Osteocyte (in vitro differentiated cells): ENCODE data around the gene RELB. TPM values are rescaled to one million over a fixed set of nuclear protein-coding genes. Genes with fewer than 3 reads are reported as not detected.

Source experiments
- DNase-seq: peaks from one replicate; pipeline ENCODE4 v3.0.0; 2021; ENCODE audit warnings: mixed read lengths; ENCODE audit not compliant: unreplicated experiment; ENCODE audit errors: extremely low spot score
- H3K27ac Mint-ChIP-seq: one replicate; pipeline ENCODE4 v1.8.0; 2021; ENCODE audit warnings: mild to moderate bottlenecking, mixed read lengths; ENCODE audit not compliant: unreplicated experiment
- H3K27me3 Mint-ChIP-seq: one replicate; pipeline ENCODE4 v1.8.0; 2021; ENCODE audit warnings: mixed read lengths; ENCODE audit not compliant: unreplicated experiment
- H3K36me3 Mint-ChIP-seq: one replicate; pipeline ENCODE4 v1.8.0; 2021; ENCODE audit warnings: mixed read lengths; ENCODE audit not compliant: unreplicated experiment
- H3K4me1 Mint-ChIP-seq: one replicate; pipeline ENCODE4 v1.8.0; 2021; ENCODE audit warnings: mixed read lengths; ENCODE audit not compliant: unreplicated experiment
- H3K4me3 Mint-ChIP-seq: one replicate; pipeline ENCODE4 v1.8.0; 2021; ENCODE audit warnings: mild to moderate bottlenecking, moderate library complexity, mixed read lengths; ENCODE audit not compliant: unreplicated experiment
- H3K9me3 Mint-ChIP-seq: one replicate; pipeline ENCODE4 v1.8.0; 2021; ENCODE audit warnings: mixed read lengths; ENCODE audit not compliant: unreplicated experiment
- CTCF ChIP-seq: fragments of 200-600 bp; sonication (generic); IDR thresholded peaks from 2 replicates; pipeline ENCODE4 v1.5.0; 2021; ENCODE audit warnings: antibody characterized with exemption, mild to moderate bottlenecking, moderate library complexity
- total RNA-seq: library from RNA; stranded (reverse); gene quantifications from 2 replicates; pipeline ENCODE4 v1.2.1, GENCODE V29; 2021

RELB gene
- total RNA-seq, 1 donor from 2014 or later = 15.1 TPM

- H3K36me3 Mint-ChIP-seq = peaks cover 19% of the 10 kb centered on the region
- no peaks in the 10 kb centered on the region for H3K9me3 Mint-ChIP-seq
- no peak for DNase-seq
- H3K27ac Mint-ChIP-seq = no peak overlapping the region
- no peak for TF ChIP-seq CTCF
- no peaks in the 10 kb centered on the region for H3K4me1 Mint-ChIP-seq
- no peak overlapping the region for H3K4me3 Mint-ChIP-seq
- H3K27me3 Mint-ChIP-seq = no peaks in the 10 kb centered on the region
Measured at GRCh38 chr19:44986389-44986788, 14.9 kb upstream of the RELB start.

- DNase-seq = no peak
- Mint-ChIP-seq H3K27ac (no peak overlapping the region), H3K4me3 (no peak overlapping the region), H3K27me3 (no peaks in the 10 kb centered on the region), H3K36me3 (peaks cover 24% of the 10 kb centered on the region), H3K4me1 (no peaks in the 10 kb centered on the region), H3K9me3 (no peaks in the 10 kb centered on the region)
- no peak for TF ChIP-seq CTCF
Measured at GRCh38 chr19:44987148-44987675, 14.1 kb upstream of the RELB start.

GRCh38 chr19:44988273-44988672, 13.0 kb upstream of the RELB start:
- Mint-ChIP-seq H3K4me3 (no peak overlapping the region), H3K9me3 (no peaks in the 10 kb centered on the region), H3K4me1 (no peaks in the 10 kb centered on the region), H3K27ac (no peak overlapping the region), H3K27me3 (no peaks in the 10 kb centered on the region), H3K36me3 (peaks cover 24% of the 10 kb centered on the region)
- no peak for TF ChIP-seq CTCF
- DNase-seq = no peak

- DNase-seq = peak; percentile 88
- no peaks in the 10 kb centered on the region for H3K4me1 Mint-ChIP-seq
- H3K36me3 Mint-ChIP-seq = peaks cover 24% of the 10 kb centered on the region
- H3K27ac Mint-ChIP-seq = peak overlapping the region; percentile 4
- no peaks in the 10 kb centered on the region for H3K27me3 Mint-ChIP-seq
- H3K9me3 Mint-ChIP-seq = no peaks in the 10 kb centered on the region
- H3K4me3 Mint-ChIP-seq = no peak overlapping the region
- TF ChIP-seq CTCF = peak; percentile 57
Measured at GRCh38 chr19:44988896-44989556, 12.2 kb upstream of the RELB start.

- no peak overlapping the region for H3K27ac Mint-ChIP-seq
- no peak overlapping the region for H3K4me3 Mint-ChIP-seq
- no peaks in the 10 kb centered on the region for H3K4me1 Mint-ChIP-seq
- TF ChIP-seq CTCF = no peak
- H3K9me3 Mint-ChIP-seq = no peaks in the 10 kb centered on the region
- peaks cover 21% of the 10 kb centered on the region for H3K36me3 Mint-ChIP-seq
- no peak for DNase-seq
- no peaks in the 10 kb centered on the region for H3K27me3 Mint-ChIP-seq
Measured at GRCh38 chr19:44990459-44990858, 10.8 kb upstream of the RELB start.
